Panc1 (cell line): Measurements from ENCODE around the gene HHAT. TPM values are rescaled to one million over a fixed set of nuclear protein-coding genes. Genes with fewer than 3 reads are reported as not detected.
A peak's percentile ranks its signal among the peaks of the same experiment; 100 is the strongest.

ENCODE experiments used
- ATAC-seq: fragments of 200-7000 bp; cut with Tn5 transposase; 2 replicates; pipeline ENCODE4 v1.9.1; 2020; ENCODE audit warnings: mild to moderate bottlenecking, moderate library complexity
- BruUV-seq: library from RNA; stranded (reverse); fragments of 400-500 nt; replicated peaks from 2 replicates; lab custom pipeline; 2021; lab: Mats Ljungman, UMichigan
- CTCF ChIA-PET: fragments of 300-600 bp; sonication (Branson Sonifier 250); formaldehyde crosslinking; loops from one replicate; lab custom pipeline; 2022; ENCODE audit warnings: antibody characterized with exemption; lab: Charles Lee
- POLR2A ChIA-PET: fragments of 300-600 bp; sonication (Branson Sonifier 250); formaldehyde crosslinking; loops from one replicate; lab custom pipeline; 2022; ENCODE audit warnings: antibody characterized with exemption; lab: Charles Lee
- DNase-seq: peaks from one replicate; pipeline ENCODE4 v3.0.0-alpha.2; 2010; ENCODE audit warnings: low read depth, low spot score
- H3K27ac ChIP-seq: 2 replicates; pipeline ENCODE4 v1.5.1; 2011; ENCODE audit warnings: mild to moderate bottlenecking, low read length, inconsistent platforms
- H3K27me3 ChIP-seq: fragments of 200-500 bp; sonication (Bioruptor generic); 2 replicates; pipeline ENCODE4 v1.6.0; 2014; ENCODE audit warnings: low read length, inconsistent platforms; ENCODE audit not compliant: control insufficient read depth, insufficient read depth
- H3K36me3 ChIP-seq: fragments of 200-500 bp; sonication (Bioruptor generic); 2 replicates; pipeline ENCODE4 v1.5.1; 2014; ENCODE audit warnings: inconsistent platforms, mild to moderate bottlenecking, low read length, moderate library complexity; ENCODE audit not compliant: control insufficient read depth, insufficient read depth
- H3K4me1 ChIP-seq: 2 replicates; pipeline ENCODE4 v1.5.1; 2011; ENCODE audit warnings: inconsistent platforms, mild to moderate bottlenecking, low read length, moderate library complexity; ENCODE audit not compliant: control insufficient read depth, insufficient read depth
- H3K4me3 ChIP-seq, 2 experiments: 2 replicates each; pipeline ENCODE4 v1.5.1; 2011 to 2012; ENCODE audit warnings: low read depth in 2 of 2, low read length in 2 of 2, mild to moderate bottlenecking in 2 of 2, inconsistent platforms in 1 of 2, moderate library complexity in 1 of 2
- H3K9me3 ChIP-seq: fragments of 200-500 bp; sonication (Bioruptor generic); 2 replicates; pipeline ENCODE4 v1.5.1; 2014; ENCODE audit warnings: low read depth, mild to moderate bottlenecking, inconsistent platforms, low read length, moderate library complexity; ENCODE audit not compliant: control insufficient read depth, insufficient read depth
- POLR2AphosphoS5 ChIP-seq: IDR thresholded peaks from 2 replicates; pipeline ENCODE4 v1.6.1; 2012; ENCODE audit warnings: mild to moderate bottlenecking, low read depth, low read length, moderate library complexity
- SIN3A ChIP-seq: IDR thresholded peaks from 2 replicates; pipeline ENCODE4 v1.6.1; 2012; ENCODE audit warnings: low read depth, mild to moderate bottlenecking, low read length, moderate library complexity, borderline replicate concordance; ENCODE audit not compliant: insufficient read depth
- TCF7L2 ChIP-seq: IDR thresholded peaks from 2 replicates; pipeline ENCODE4 v1.6.1; 2011; ENCODE audit warnings: mild to moderate bottlenecking, low read depth, low read length, inconsistent platforms
- in situ Hi-C: cut with HindIII; loops from 2 replicates; pipeline ENCODE4 v1.10.0; 2016; ENCODE audit warnings: low sequenced_read_pairs, low pct_unique_long_range_greater_than_20kb
- intact Hi-C: fragments of 100-400 bp; cut with micrococcal nuclease; formaldehyde crosslinking; loops from one replicate; pipeline ENCODE4 v1.10.0; 2022; ENCODE audit not compliant: unreplicated experiment
- total RNA-seq: library from RNA; stranded (reverse); gene quantifications from one replicate; pipeline ENCODE4 v1.2.1, GENCODE V29; 2021; ENCODE audit not compliant: unreplicated experiment
- TF ChIP-seq, protein P1 (sequence below): fragments of 450-650 bp; IDR thresholded peaks from 2 replicates; pipeline ENCODE4 v1.5.1; 2017; ENCODE audit warnings: mild to moderate bottlenecking
- TF ChIP-seq, protein P2 (sequence below), 2 experiments: IDR thresholded peaks; 2 replicates each; pipeline ENCODE4 v1.6.1; 2011 to 2012; ENCODE audit warnings: low read depth in 2 of 2, control low read depth in 1 of 2, low read length in 1 of 2, mild to moderate bottlenecking in 1 of 2, moderate library complexity in 1 of 2; ENCODE audit not compliant: insufficient read depth in 1 of 2

Gene HHAT
- total RNA-seq, 1 experiment from 2014 or later, result 2.3 TPM

DNA sequence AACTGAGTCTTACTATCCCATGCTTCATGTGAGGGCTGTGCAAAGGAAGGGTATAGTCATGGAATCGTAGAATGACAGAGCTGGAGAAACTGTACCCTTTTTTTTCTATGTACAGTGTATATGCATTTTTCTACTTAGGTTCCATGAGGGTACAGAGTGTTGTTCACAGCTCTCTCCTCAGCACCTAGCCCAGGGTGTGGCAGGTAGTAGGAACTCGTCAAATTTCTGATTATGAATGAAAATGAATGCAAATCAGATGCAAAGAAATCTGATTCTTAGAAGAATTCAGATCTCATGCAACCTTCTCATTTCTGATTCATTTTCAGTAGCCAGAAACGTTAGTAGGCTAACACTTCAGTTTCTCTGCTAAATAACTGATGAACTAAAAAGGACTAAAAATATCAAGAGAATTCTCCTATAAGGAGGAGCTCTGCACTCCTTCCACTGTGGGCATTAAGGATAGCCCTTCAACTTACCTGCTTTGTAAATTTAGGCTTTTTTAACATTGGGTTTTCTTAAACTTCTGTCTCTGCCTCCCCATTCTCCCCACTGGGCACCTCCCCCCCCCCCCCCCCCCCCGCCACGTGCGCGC is 18.0 kb upstream of the HHAT start:
- POLR2A ChIA-PET, result no interaction called here
- intact Hi-C loops (loop anchor here (1.0 to 2.0 kb wide), 2 partner anchors 167 to 450 kb away; no protein-coding TSS in a partner anchor), in situ Hi-C loops (no loop called here)
- no peaks in the 10 kb centered on the region for H3K9me3 ChIP-seq
- CTCF ChIA-PET, result interaction anchor here (0.7 kb wide), 1 partner anchor 317 kb away, joined by 3 read pairs; no protein-coding TSS in a partner anchor
- H3K4me1 ChIP-seq, result no peaks in the 10 kb centered on the region
- H3K4me3 ChIP-seq, result no peak overlapping the region
- no peak overlapping the region for H3K27ac ChIP-seq
- ATAC-seq (no peak), DNase-seq (no peak)
- peaks cover 6% of the 10 kb centered on the region; the same call in 1 of the 2 replicates for H3K27me3 ChIP-seq
- BruUV-seq, result no TSS peak
- H3K36me3 ChIP-seq, result no peaks in the 10 kb centered on the region
- TF ChIP-seq POLR2AphosphoS5 (no peak), TCF7L2 (no peak), SIN3A (no peak)
- TF ChIP-seq, protein P1, sequence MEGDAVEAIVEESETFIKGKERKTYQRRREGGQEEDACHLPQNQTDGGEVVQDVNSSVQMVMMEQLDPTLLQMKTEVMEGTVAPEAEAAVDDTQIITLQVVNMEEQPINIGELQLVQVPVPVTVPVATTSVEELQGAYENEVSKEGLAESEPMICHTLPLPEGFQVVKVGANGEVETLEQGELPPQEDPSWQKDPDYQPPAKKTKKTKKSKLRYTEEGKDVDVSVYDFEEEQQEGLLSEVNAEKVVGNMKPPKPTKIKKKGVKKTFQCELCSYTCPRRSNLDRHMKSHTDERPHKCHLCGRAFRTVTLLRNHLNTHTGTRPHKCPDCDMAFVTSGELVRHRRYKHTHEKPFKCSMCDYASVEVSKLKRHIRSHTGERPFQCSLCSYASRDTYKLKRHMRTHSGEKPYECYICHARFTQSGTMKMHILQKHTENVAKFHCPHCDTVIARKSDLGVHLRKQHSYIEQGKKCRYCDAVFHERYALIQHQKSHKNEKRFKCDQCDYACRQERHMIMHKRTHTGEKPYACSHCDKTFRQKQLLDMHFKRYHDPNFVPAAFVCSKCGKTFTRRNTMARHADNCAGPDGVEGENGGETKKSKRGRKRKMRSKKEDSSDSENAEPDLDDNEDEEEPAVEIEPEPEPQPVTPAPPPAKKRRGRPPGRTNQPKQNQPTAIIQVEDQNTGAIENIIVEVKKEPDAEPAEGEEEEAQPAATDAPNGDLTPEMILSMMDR, result no peak
- TF ChIP-seq, protein P2, sequence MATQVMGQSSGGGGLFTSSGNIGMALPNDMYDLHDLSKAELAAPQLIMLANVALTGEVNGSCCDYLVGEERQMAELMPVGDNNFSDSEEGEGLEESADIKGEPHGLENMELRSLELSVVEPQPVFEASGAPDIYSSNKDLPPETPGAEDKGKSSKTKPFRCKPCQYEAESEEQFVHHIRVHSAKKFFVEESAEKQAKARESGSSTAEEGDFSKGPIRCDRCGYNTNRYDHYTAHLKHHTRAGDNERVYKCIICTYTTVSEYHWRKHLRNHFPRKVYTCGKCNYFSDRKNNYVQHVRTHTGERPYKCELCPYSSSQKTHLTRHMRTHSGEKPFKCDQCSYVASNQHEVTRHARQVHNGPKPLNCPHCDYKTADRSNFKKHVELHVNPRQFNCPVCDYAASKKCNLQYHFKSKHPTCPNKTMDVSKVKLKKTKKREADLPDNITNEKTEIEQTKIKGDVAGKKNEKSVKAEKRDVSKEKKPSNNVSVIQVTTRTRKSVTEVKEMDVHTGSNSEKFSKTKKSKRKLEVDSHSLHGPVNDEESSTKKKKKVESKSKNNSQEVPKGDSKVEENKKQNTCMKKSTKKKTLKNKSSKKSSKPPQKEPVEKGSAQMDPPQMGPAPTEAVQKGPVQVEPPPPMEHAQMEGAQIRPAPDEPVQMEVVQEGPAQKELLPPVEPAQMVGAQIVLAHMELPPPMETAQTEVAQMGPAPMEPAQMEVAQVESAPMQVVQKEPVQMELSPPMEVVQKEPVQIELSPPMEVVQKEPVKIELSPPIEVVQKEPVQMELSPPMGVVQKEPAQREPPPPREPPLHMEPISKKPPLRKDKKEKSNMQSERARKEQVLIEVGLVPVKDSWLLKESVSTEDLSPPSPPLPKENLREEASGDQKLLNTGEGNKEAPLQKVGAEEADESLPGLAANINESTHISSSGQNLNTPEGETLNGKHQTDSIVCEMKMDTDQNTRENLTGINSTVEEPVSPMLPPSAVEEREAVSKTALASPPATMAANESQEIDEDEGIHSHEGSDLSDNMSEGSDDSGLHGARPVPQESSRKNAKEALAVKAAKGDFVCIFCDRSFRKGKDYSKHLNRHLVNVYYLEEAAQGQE (IDR thresholded peaks at IDR 0.05; ENCODE audit: insufficient read depth in 1 of 2, low read depth in 2 of 2, low read length in 1 of 2), result no peak

DNA sequence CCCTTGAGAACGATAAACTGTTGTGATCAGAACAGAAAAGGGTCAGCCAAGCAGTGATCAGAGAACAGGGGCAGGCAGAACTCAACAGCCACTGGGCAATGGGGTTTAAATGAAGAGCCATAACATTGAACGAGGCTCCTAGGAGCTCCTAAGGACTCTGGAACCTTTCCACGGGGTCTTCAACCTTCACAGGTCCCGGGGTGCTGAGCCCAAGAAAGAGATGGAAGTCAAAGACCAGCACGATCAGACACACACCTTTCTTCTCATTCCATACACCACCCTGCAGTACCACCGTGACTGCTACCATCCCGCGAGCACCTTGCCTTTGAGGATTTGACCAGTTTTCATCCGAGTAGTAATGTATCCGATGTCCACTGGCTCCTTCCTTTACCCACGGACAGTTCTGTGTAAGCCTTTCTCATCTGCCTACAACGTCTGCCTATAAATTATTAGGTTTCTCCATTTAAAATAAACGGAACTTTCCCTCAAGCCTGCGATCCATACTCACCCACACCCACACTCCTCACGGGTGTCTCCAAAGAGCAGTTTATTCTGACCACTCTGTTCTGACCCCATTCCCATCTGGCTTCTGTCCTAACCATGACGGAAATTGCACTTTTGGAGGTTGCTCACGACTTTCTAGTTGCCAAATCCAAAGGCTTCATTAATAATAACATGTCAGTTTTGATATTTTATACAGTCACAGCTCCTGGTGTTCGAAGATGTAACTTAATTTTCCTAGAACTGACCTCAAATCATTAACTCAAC is 16.8 kb upstream of the HHAT start:
- H3K27me3 ChIP-seq, result peaks cover 9% of the 10 kb centered on the region; the same call in 1 of the 2 replicates
- H3K27ac ChIP-seq, result no peak overlapping the region
- intact Hi-C loops, result loop anchor here (1.0 to 2.0 kb wide), 2 partner anchors 169 to 451 kb away; no protein-coding TSS in a partner anchor
- TF ChIP-seq SIN3A (no peak), POLR2AphosphoS5 (no peak), TCF7L2 (no peak)
- TF ChIP-seq, protein P1, result no peak
- TF ChIP-seq, protein P2 (IDR thresholded peaks at IDR 0.05; ENCODE audit: insufficient read depth in 1 of 2, low read depth in 2 of 2, low read length in 1 of 2), result no peak
- POLR2A ChIA-PET, result no interaction called here
- CTCF ChIA-PET, result no interaction called here
- DNase-seq (no peak), ATAC-seq (peak; percentile 40; the same call in 1 of the 2 replicates)
- no peaks in the 10 kb centered on the region for H3K4me1 ChIP-seq
- peak overlapping the region; percentile 41 to 48 for H3K4me3 ChIP-seq
- BruUV-seq, result no TSS peak
- in situ Hi-C loops, result no loop called here
- H3K36me3 ChIP-seq, result no peaks in the 10 kb centered on the region
- no peaks in the 10 kb centered on the region for H3K9me3 ChIP-seq
